MM.1S (cell line): ENCODE data around the gene ST6GALNAC2.

Experiments
- DNase-seq: peaks from one replicate; pipeline ENCODE4 v3.0.0-alpha.2; 2015
- H2AFZ ChIP-seq: fragments of 300-600 bp; sonication (generic); 2 replicates; pipeline ENCODE4 v1.6.0; 2016; ENCODE audit warnings: antibody characterized with exemption, low read length
- H3F3A ChIP-seq: fragments of 300-600 bp; sonication (generic); 2 replicates; pipeline ENCODE4 v1.6.1; 2016; ENCODE audit warnings: mild to moderate bottlenecking, antibody characterized with exemption, low read length, moderate library complexity, mixed read lengths; ENCODE audit not compliant: insufficient read depth
- H3K27ac ChIP-seq: fragments of 300-600 bp; sonication (generic); 2 replicates; pipeline ENCODE4 v1.5.1; 2016; ENCODE audit warnings: mild to moderate bottlenecking, low read length
- H3K27me3 ChIP-seq: fragments of 300-600 bp; sonication (generic); replicated peaks from 2 replicates; pipeline ENCODE4 v1.6.0; 2016; ENCODE audit warnings: low read length; ENCODE audit not compliant: insufficient read depth
- H3K36me3 ChIP-seq: fragments of 300-600 bp; sonication (generic); replicated peaks from 2 replicates; pipeline ENCODE4 v1.6.1; 2016; ENCODE audit warnings: mild to moderate bottlenecking, low read length, mixed read lengths; ENCODE audit not compliant: insufficient read depth
- H3K4me1 ChIP-seq: fragments of 300-600 bp; sonication (generic); 2 replicates; pipeline ENCODE4 v1.6.1; 2016; ENCODE audit warnings: low read length, mixed read lengths
- H3K4me2 ChIP-seq: fragments of 300-600 bp; sonication (generic); 2 replicates; pipeline ENCODE4 v1.6.0; 2016; ENCODE audit warnings: low read depth, low read length
- H3K4me3 ChIP-seq: fragments of 300-600 bp; sonication (generic); 2 replicates; pipeline ENCODE4 v1.5.1; 2016; ENCODE audit warnings: low read length, mixed read lengths
- H3K79me2 ChIP-seq: fragments of 300-600 bp; sonication (generic); 2 replicates; pipeline ENCODE4 v1.6.1; 2016; ENCODE audit warnings: mixed run types, low read length, mixed read lengths
- H3K9ac ChIP-seq: fragments of 300-600 bp; sonication (generic); 2 replicates; pipeline ENCODE4 v1.6.1; 2016; ENCODE audit warnings: low read length, mixed read lengths
- H3K9me2 ChIP-seq: fragments of 300-600 bp; sonication (generic); replicated peaks from 2 replicates; pipeline ENCODE4 v1.6.1; 2016; ENCODE audit warnings: mild to moderate bottlenecking, low read length, mixed read lengths; ENCODE audit not compliant: insufficient read depth
- H3K9me3 ChIP-seq: fragments of 300-600 bp; sonication (generic); replicated peaks from 2 replicates; pipeline ENCODE4 v1.6.1; 2016; ENCODE audit warnings: mild to moderate bottlenecking, low read length, mixed read lengths; ENCODE audit not compliant: insufficient read depth
- H4K20me1 ChIP-seq: fragments of 300-600 bp; sonication (generic); 2 replicates; pipeline ENCODE4 v1.6.1; 2016; ENCODE audit warnings: mild to moderate bottlenecking, low read length, moderate library complexity, mixed read lengths; ENCODE audit not compliant: insufficient read depth
- CTCF ChIP-seq: fragments of 300-600 bp; sonication (generic); IDR thresholded peaks from 2 replicates; pipeline ENCODE4 v1.5.1; 2016; ENCODE audit warnings: antibody characterized with exemption, low read length, mixed read lengths
- EZH2 ChIP-seq: fragments of 300-600 bp; sonication (generic); optimal IDR thresholded peaks from 2 replicates; pipeline ENCODE3; 2017; ENCODE audit warnings: low read depth, mild to moderate bottlenecking, antibody characterized with exemption, low read length, mixed read lengths
- EZH2phosphoT487 ChIP-seq: fragments of 300-600 bp; sonication (generic); IDR thresholded peaks from 2 replicates; pipeline ENCODE4 v1.6.1; 2018; ENCODE audit warnings: antibody characterized with exemption, low read length

ST6GALNAC2 gene

GRCh38 chr17:76561799-76562268, 23.8 kb downstream of the ST6GALNAC2 start:
- Histone ChIP-seq H3K27ac (no peak overlapping the region), H3K4me1 (peaks cover 29% of the 10 kb centered on the region), H3F3A (peaks cover 17% of the 10 kb centered on the region), H3K4me3 (no peak overlapping the region), H4K20me1 (peaks cover 38% of the 10 kb centered on the region; the same call in 1 of the 2 replicates), H3K27me3 (no peaks in the 10 kb centered on the region), H3K9ac (no peak overlapping the region), H2AFZ (no peak overlapping the region), H3K9me2 (no peaks in the 10 kb centered on the region), H3K9me3 (no peaks in the 10 kb centered on the region), H3K79me2 (peaks cover 53% of the 10 kb centered on the region), H3K36me3 (peaks cover 15% of the 10 kb centered on the region), H3K4me2 (no peak overlapping the region)
- DNase-seq: no peak
- TF ChIP-seq EZH2: no peak
- TF ChIP-seq CTCF: no peak
- TF ChIP-seq EZH2phosphoT487: no peak

GRCh38 chr17:76561332-76561731, 24.3 kb downstream of the ST6GALNAC2 start:
- Histone ChIP-seq H3K4me3 (no peak overlapping the region), H3K9ac (no peak overlapping the region), H3K27me3 (no peaks in the 10 kb centered on the region), H3K36me3 (peaks cover 15% of the 10 kb centered on the region), H3K4me2 (peak overlapping the region; percentile 20; the same call in 1 of the 2 replicates), H3K4me1 (peaks cover 29% of the 10 kb centered on the region), H3K27ac (no peak overlapping the region), H3F3A (peaks cover 18% of the 10 kb centered on the region), H2AFZ (no peak overlapping the region), H3K9me3 (no peaks in the 10 kb centered on the region), H4K20me1 (peaks cover 38% of the 10 kb centered on the region; the same call in 1 of the 2 replicates), H3K79me2 (peaks cover 53% of the 10 kb centered on the region), H3K9me2 (no peaks in the 10 kb centered on the region)
- no peak for TF ChIP-seq CTCF
- TF ChIP-seq EZH2: no peak
- TF ChIP-seq EZH2phosphoT487: no peak
- DNase-seq: no peak

- H4K20me1 ChIP-seq: peaks cover 34% of the 10 kb centered on the region; the same call in 1 of the 2 replicates
- no peak overlapping the region for H3K4me3 ChIP-seq
- no peak overlapping the region for H3K9ac ChIP-seq
- peaks cover 29% of the 10 kb centered on the region for H3K4me1 ChIP-seq
- peaks cover 18% of the 10 kb centered on the region for H3F3A ChIP-seq
- H3K4me2 ChIP-seq: peak overlapping the region; percentile 95; the same call in 1 of the 2 replicates
- no peak overlapping the region for H2AFZ ChIP-seq
- TF ChIP-seq EZH2: no peak
- peaks cover 15% of the 10 kb centered on the region for H3K36me3 ChIP-seq
- H3K27me3 ChIP-seq: no peaks in the 10 kb centered on the region
- peaks cover 53% of the 10 kb centered on the region for H3K79me2 ChIP-seq
- H3K27ac ChIP-seq: no peak overlapping the region
- no peaks in the 10 kb centered on the region for H3K9me2 ChIP-seq
- no peak for DNase-seq
- no peaks in the 10 kb centered on the region for H3K9me3 ChIP-seq
Measured at GRCh38 chr17:76560877-76561221, 24.8 kb downstream of the ST6GALNAC2 start.
